Measurements from ENCODE around the gene CCDC18.

DNA sequence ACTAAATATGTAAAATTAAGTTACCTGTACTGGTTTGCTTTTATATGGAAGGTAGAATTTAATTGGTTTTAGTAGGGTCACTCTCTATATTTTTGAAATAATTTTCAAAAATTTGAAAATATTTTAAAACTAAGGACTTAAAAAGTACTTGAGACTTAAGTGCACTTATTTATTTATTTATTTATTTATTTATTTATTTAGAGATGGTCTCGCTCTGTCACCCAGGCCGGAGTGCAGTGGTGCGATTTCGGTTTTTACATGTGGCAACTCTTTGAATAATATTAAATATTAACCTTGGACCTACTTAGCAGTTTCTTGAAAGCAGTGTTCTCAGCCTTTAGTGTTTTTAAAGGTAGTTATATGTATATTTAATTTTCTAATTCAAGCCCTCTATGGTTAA is 36.8 kb upstream of the CCDC18 start:
- TF ChIP-seq, protein P1, sequence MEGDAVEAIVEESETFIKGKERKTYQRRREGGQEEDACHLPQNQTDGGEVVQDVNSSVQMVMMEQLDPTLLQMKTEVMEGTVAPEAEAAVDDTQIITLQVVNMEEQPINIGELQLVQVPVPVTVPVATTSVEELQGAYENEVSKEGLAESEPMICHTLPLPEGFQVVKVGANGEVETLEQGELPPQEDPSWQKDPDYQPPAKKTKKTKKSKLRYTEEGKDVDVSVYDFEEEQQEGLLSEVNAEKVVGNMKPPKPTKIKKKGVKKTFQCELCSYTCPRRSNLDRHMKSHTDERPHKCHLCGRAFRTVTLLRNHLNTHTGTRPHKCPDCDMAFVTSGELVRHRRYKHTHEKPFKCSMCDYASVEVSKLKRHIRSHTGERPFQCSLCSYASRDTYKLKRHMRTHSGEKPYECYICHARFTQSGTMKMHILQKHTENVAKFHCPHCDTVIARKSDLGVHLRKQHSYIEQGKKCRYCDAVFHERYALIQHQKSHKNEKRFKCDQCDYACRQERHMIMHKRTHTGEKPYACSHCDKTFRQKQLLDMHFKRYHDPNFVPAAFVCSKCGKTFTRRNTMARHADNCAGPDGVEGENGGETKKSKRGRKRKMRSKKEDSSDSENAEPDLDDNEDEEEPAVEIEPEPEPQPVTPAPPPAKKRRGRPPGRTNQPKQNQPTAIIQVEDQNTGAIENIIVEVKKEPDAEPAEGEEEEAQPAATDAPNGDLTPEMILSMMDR (IDR thresholded peaks at IDR 0.05; ENCODE audit: low read depth, low read length), result no peak
- no peak for TF ChIP-seq EZH2phosphoT487 (IDR thresholded peaks at IDR 0.05; ENCODE audit: low read depth)
